Ovary (tissue), 3 donors: ENCODE data around the gene CEP72.

Experiments
- EP300 ChIP-seq: sonication (generic); formaldehyde crosslinking; IDR thresholded peaks from one replicate; pipeline ENCODE4 v1.6.1; 2017; ENCODE audit warnings: antibody characterized with exemption
- POLR2A ChIP-seq: fragments of 450-650 bp; IDR thresholded peaks from one replicate; pipeline ENCODE4 v1.6.1; 2017; ENCODE audit warnings: antibody characterized with exemption, mild to moderate bottlenecking, moderate library complexity
- TF ChIP-seq, protein P1 (sequence below), 3 donors: fragments of 450-650 bp in 2 of 3; fragments of 200-600 bp in 1 of 3; IDR thresholded peaks; one replicate each; pipeline versions ENCODE4 v1.5.1 to v1.8.0; 2016 to 2022; ENCODE audit warnings: antibody characterized with exemption in 3 of 3, mild to moderate bottlenecking in 1 of 3
- donor health status: DM: no; HTN: no; CAD: no.

DNA sequence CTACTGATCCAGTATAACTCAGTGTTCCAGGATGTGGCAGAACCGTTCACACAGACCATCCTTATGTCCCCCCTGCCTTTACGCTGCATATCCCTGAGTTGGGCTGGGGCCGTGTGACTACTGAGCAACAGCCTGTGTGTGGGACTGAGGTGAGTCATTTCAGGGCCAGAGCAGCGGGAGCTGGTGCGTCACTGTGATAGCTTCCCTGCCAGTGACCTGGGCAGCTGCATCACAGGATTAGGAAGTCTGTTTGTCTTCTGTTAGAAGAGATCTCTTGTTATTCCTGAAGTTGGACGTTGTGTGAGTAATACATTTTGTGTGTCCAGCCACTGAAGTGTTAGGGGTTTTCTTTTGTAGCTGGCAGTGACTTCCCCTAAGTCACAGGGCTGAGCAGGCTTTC is 45.4 kb downstream of the CEP72 start:
- TF ChIP-seq POLR2A = no peak
- TF ChIP-seq, protein P1, sequence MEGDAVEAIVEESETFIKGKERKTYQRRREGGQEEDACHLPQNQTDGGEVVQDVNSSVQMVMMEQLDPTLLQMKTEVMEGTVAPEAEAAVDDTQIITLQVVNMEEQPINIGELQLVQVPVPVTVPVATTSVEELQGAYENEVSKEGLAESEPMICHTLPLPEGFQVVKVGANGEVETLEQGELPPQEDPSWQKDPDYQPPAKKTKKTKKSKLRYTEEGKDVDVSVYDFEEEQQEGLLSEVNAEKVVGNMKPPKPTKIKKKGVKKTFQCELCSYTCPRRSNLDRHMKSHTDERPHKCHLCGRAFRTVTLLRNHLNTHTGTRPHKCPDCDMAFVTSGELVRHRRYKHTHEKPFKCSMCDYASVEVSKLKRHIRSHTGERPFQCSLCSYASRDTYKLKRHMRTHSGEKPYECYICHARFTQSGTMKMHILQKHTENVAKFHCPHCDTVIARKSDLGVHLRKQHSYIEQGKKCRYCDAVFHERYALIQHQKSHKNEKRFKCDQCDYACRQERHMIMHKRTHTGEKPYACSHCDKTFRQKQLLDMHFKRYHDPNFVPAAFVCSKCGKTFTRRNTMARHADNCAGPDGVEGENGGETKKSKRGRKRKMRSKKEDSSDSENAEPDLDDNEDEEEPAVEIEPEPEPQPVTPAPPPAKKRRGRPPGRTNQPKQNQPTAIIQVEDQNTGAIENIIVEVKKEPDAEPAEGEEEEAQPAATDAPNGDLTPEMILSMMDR (IDR thresholded peaks at IDR 0.05) = no peak
- no peak for TF ChIP-seq EP300
